ENCODE data around the gene INTS14. TPM values are rescaled to one million over a fixed set of nuclear protein-coding genes. Genes with fewer than 3 reads are reported as not detected.

The INTS14 gene
- 27.1 and 38.7 TPM in 2 replicates for total RNA-seq

GRCh38 chr15:65610871-65611718 lies at the start of gene INTS14:
Gene INTS14 (minus strand): TSS chr15:65611131. CDS start chr15:65607380, 3,751 bp downstream.

GRCh38 chr15:65621638-65622037 lies 10.7 kb upstream of the INTS14 start, which contains the start of gene SLC24A1:
Gene SLC24A1 (plus strand): TSS chr15:65621938. CDS start chr15:65624081, 2,143 bp downstream.

GRCh38 chr15:65530318-65531111 lies 80.4 kb downstream of the INTS14 start, which contains the start of gene HACD3:
Gene HACD3 (plus strand): TSS chr15:65530463. CDS start chr15:65530632, 169 bp downstream.

Other genes with a start within 250 kb of the INTS14 start
- gene IGDCC3, start 233.1 kb downstream of the INTS14 start, total RNA-seq, result not detected in 2 replicates
- gene IGDCC4, start 188.2 kb downstream of the INTS14 start, total RNA-seq, result 0.19 and 0.85 TPM in 2 replicates
- gene DPP8, start 93.4 kb downstream of the INTS14 start, total RNA-seq, result 38.9 and 44.0 TPM in 2 replicates
- gene HACD3, start 80.7 kb downstream of the INTS14 start, total RNA-seq, result 91.3 and 104 TPM in 2 replicates
- 2.5 and 2.9 TPM in 2 replicates for gene SLC24A1, start 10.8 kb upstream of the INTS14 start, total RNA-seq
- gene DENND4A, start 181.2 kb upstream of the INTS14 start, total RNA-seq, result 16.9 and 21.7 TPM in 2 replicates